ENCODE data around the gene PHF21B.
"Not testable (repeated sequence)": the region's sequence is repeated elsewhere in the genome, so short reads cannot be mapped to it uniquely, and the experiment has no call there.

- not testable (repeated sequence) for TF ChIP-seq PHF8 (conservative IDR thresholded peaks at IDR 0.05; ENCODE audit: low read depth, low read length); CTCF (IDR thresholded peaks at IDR 0.05; ENCODE audit: control extremely low read depth in 1 of 3, insufficient read depth in 1 of 3, low read depth in 1 of 3, low read length in 3 of 3); SRF (IDR thresholded peaks at IDR 0.05; ENCODE audit: low read depth, low read length); SP1 (IDR thresholded peaks at IDR 0.05; ENCODE audit: low read depth, low read length); POLR2A (IDR thresholded peaks at IDR 0.05; ENCODE audit: control extremely low read depth in 1 of 2, low read depth in 2 of 2, low read length in 2 of 2); CHD2 (IDR thresholded peaks at IDR 0.05; ENCODE audit: low read length); CREB1 (IDR thresholded peaks at IDR 0.05)
- TF ChIP-seq, protein P1, sequence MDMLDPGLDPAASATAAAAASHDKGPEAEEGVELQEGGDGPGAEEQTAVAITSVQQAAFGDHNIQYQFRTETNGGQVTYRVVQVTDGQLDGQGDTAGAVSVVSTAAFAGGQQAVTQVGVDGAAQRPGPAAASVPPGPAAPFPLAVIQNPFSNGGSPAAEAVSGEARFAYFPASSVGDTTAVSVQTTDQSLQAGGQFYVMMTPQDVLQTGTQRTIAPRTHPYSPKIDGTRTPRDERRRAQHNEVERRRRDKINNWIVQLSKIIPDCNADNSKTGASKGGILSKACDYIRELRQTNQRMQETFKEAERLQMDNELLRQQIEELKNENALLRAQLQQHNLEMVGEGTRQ (IDR thresholded peaks at IDR 0.05; ENCODE audit: low read length) = not testable (repeated sequence)
These were observed 48.1 kb downstream of the PHF21B start for GRCh38 chr22:44961682-44962081.

Data from H1 (cell line).